Measurements from ENCODE around the gene RD3L. TPM values are rescaled to one million over a fixed set of nuclear protein-coding genes. Genes with fewer than 3 reads are reported as not detected.

The RD3L gene
- total RNA-seq, 3 donors from 2014 or later: not detected

GRCh38 chr14:103941462-103941861 is 867 bp downstream of the RD3L start:
- ATAC-seq (no peak), DNase-seq (no peak)
- no peaks in the 10 kb centered on the region for H3K9me3 ChIP-seq
- TF ChIP-seq CTCF (IDR thresholded peaks at IDR 0.05): no peak
- no peaks in the 10 kb centered on the region for H3K36me3 ChIP-seq (ENCODE audit: low read depth)
- no peak overlapping the region for H3K4me3 ChIP-seq
- intact Hi-C loops (cut with DNase I, micrococcal nuclease): no loop called here
- no peaks in the 10 kb centered on the region for H3K4me1 ChIP-seq (ENCODE audit: low read depth)

GRCh38 chr14:103935102-103935501 is 7.2 kb downstream of the RD3L start:
- Histone ChIP-seq H3K36me3 (ENCODE audit: low read depth) (no peaks in the 10 kb centered on the region), H3K4me3 (no peak overlapping the region), H3K9me3 (no peaks in the 10 kb centered on the region), H3K4me1 (ENCODE audit: low read depth) (no peaks in the 10 kb centered on the region)
- ATAC-seq (no peak), DNase-seq (no peak)
- intact Hi-C loops (cut with DNase I, micrococcal nuclease): no loop called here
- no peak for TF ChIP-seq CTCF (IDR thresholded peaks at IDR 0.05)

- H3K9me3 ChIP-seq: no peaks in the 10 kb centered on the region
- ATAC-seq (no peak), DNase-seq (no peak)
- no peak overlapping the region for H3K4me3 ChIP-seq
- H3K36me3 ChIP-seq (ENCODE audit: low read depth): no peaks in the 10 kb centered on the region
- intact Hi-C loops (cut with DNase I, micrococcal nuclease): no loop called here
- H3K4me1 ChIP-seq (ENCODE audit: low read depth): no peaks in the 10 kb centered on the region
- no peak for TF ChIP-seq CTCF (IDR thresholded peaks at IDR 0.05)
Measured at GRCh38 chr14:103932791-103933490, 9.4 kb downstream of the RD3L start.

- intact Hi-C loops (cut with DNase I, micrococcal nuclease): no loop called here
- no peak overlapping the region for H3K4me3 ChIP-seq
- no peak for ATAC-seq
Measured at GRCh38 chr14:103931422-103931821, 10.9 kb downstream of the RD3L start.

GRCh38 chr14:103930051-103930604 is 12.2 kb downstream of the RD3L start:
- no peak for TF ChIP-seq CTCF (IDR thresholded peaks at IDR 0.05)
- H3K4me1 ChIP-seq (ENCODE audit: low read depth): no peaks in the 10 kb centered on the region
- no peaks in the 10 kb centered on the region for H3K36me3 ChIP-seq (ENCODE audit: low read depth)
- intact Hi-C loops (cut with DNase I, micrococcal nuclease): no loop called here
- H3K4me3 ChIP-seq: no peak overlapping the region
- DNase-seq (no peak), ATAC-seq (no peak)
- H3K9me3 ChIP-seq: no peaks in the 10 kb centered on the region

More at GRCh38 chr14:103931422-103931821, 10.9 kb downstream of the RD3L start:
- DNase-seq: no peak
- no peak for TF ChIP-seq CTCF (IDR thresholded peaks at IDR 0.05)
- H3K4me1 ChIP-seq (ENCODE audit: low read depth): no peaks in the 10 kb centered on the region
- H3K36me3 ChIP-seq (ENCODE audit: low read depth): no peaks in the 10 kb centered on the region
- no peaks in the 10 kb centered on the region for H3K9me3 ChIP-seq

Measured in mucosa of descending colon (tissue), 3 donors.